Smooth muscle cell (in vitro differentiated cells): ENCODE data around the gene CPSF4. TPM values are rescaled to one million over a fixed set of nuclear protein-coding genes. Genes with fewer than 3 reads are reported as not detected.

Experiments
- DNase-seq: peaks from one replicate; lab custom pipeline; 2025; ENCODE audit not compliant: unreplicated experiment; lab: John Stamatoyannopoulos, UW
- H2AFZ ChIP-seq: fragments of 200-600 bp; sonication (generic); 2 replicates; pipeline ENCODE4 v1.6.0; 2016; ENCODE audit warnings: antibody characterized with exemption, low read depth, mild to moderate bottlenecking
- H3F3A ChIP-seq: fragments of 200-600 bp; sonication (generic); 2 replicates; pipeline ENCODE4 v1.6.0; 2017; ENCODE audit warnings: antibody characterized with exemption, low read depth
- H3K27ac ChIP-seq: fragments of 200-600 bp; sonication (generic); 2 replicates; pipeline ENCODE4 v1.5.1; 2016; ENCODE audit warnings: low read depth, mild to moderate bottlenecking
- H3K27me3 ChIP-seq: fragments of 200-600 bp; sonication (generic); 2 replicates; pipeline ENCODE4 v1.6.1; 2016; ENCODE audit warnings: low read depth, mild to moderate bottlenecking
- H3K36me3 ChIP-seq: fragments of 200-600 bp; sonication (generic); 2 replicates; pipeline ENCODE4 v1.5.1; 2016; ENCODE audit warnings: low read depth
- H3K4me1 ChIP-seq: fragments of 200-600 bp; sonication (generic); 2 replicates; pipeline ENCODE4 v1.5.1; 2016; ENCODE audit warnings: low read depth
- H3K4me2 ChIP-seq: fragments of 200-600 bp; sonication (generic); 2 replicates; pipeline ENCODE4 v1.6.0; 2016; ENCODE audit warnings: mild to moderate bottlenecking
- H3K4me3 ChIP-seq: fragments of 200-600 bp; sonication (generic); 2 replicates; pipeline ENCODE4 v1.5.1; 2016; ENCODE audit warnings: mild to moderate bottlenecking
- H3K79me2 ChIP-seq: fragments of 200-600 bp; sonication (generic); 2 replicates; pipeline ENCODE4 v1.6.0; 2016; ENCODE audit warnings: low read depth, mild to moderate bottlenecking
- H3K9ac ChIP-seq: fragments of 200-600 bp; sonication (generic); 2 replicates; pipeline ENCODE4 v1.6.0; 2016; ENCODE audit warnings: low read depth
- H3K9me3 ChIP-seq: fragments of 200-600 bp; sonication (generic); replicated peaks from 2 replicates; pipeline ENCODE4 v1.5.1; 2016; ENCODE audit warnings: low read depth
- H4K20me1 ChIP-seq: fragments of 200-600 bp; sonication (generic); 2 replicates; pipeline ENCODE4 v1.6.0; 2016; ENCODE audit warnings: low read depth
- CTCF ChIP-seq: fragments of 200-600 bp; sonication (generic); IDR thresholded peaks from 2 replicates; pipeline ENCODE4 v1.5.1; 2017; ENCODE audit warnings: borderline replicate concordance, mild to moderate bottlenecking, antibody characterized with exemption; ENCODE audit not compliant: insufficient read depth, poor library complexity, severe bottlenecking
- WGBS: methylation state at CpG from one replicate; pipeline ENCODE4 v1.1.7; 2016; ENCODE audit warnings: low lambda C conversion rate; 5-methylcytosine and 5-hydroxymethylcytosine counted together
- polyA plus RNA-seq: library from polyadenylated mRNA; unstranded; fragments of >200 nt; fragmentation: Nextera tagmentation; extraction: Ambion mirVana; gene quantifications from 2 replicates; pipeline ENCODE4 v1.2.1, GENCODE V29; 2016
- total RNA-seq: library from RNA; depleted of rRNA; stranded (reverse); fragments of >200 nt; gene quantifications from 2 replicates; pipeline ENCODE4 v1.2.3, GENCODE V29; 2014

The CPSF4 gene
- total and polyA plus RNA-seq, 2 experiments from 2014 or later: 27.1 to 30.3 TPM

GRCh38 chr7:99490878-99491277 lies 52.1 kb downstream of the CPSF4 start:
- H3K4me2 ChIP-seq: no peak overlapping the region
- no peak overlapping the region for H3K4me3 ChIP-seq
- no peaks in the 10 kb centered on the region for H3K4me1 ChIP-seq
- WGBS: 69% methylated on average over 3 of the region's 3 CpGs
- H3F3A ChIP-seq: no peaks in the 10 kb centered on the region
- peaks cover 13% of the 10 kb centered on the region for H3K79me2 ChIP-seq
- H3K27ac ChIP-seq: no peak overlapping the region
- peaks cover 12% of the 10 kb centered on the region for H3K9me3 ChIP-seq
- no peaks in the 10 kb centered on the region for H4K20me1 ChIP-seq
- no peak for TF ChIP-seq CTCF
- H3K27me3 ChIP-seq: no peaks in the 10 kb centered on the region
- H3K9ac ChIP-seq: no peak overlapping the region
- H3K36me3 ChIP-seq: peaks cover 23% of the 10 kb centered on the region
- no peak for DNase-seq
- H2AFZ ChIP-seq: no peak overlapping the region

- peaks cover 12% of the 10 kb centered on the region for H3K9me3 ChIP-seq
- no peak overlapping the region for H3K4me2 ChIP-seq
- no peak for DNase-seq
- H3K27me3 ChIP-seq: no peaks in the 10 kb centered on the region
- WGBS: 94% methylated on average over 6 of the region's 6 CpGs
- H3K9ac ChIP-seq: no peak overlapping the region
- H3K79me2 ChIP-seq: peaks cover 42% of the 10 kb centered on the region
- peak overlapping the region; percentile 5 for H3K4me3 ChIP-seq
- peaks cover 12% of the 10 kb centered on the region for H4K20me1 ChIP-seq
- no peaks in the 10 kb centered on the region for H3F3A ChIP-seq
- no peak overlapping the region for H2AFZ ChIP-seq
- no peaks in the 10 kb centered on the region for H3K4me1 ChIP-seq
- no peak overlapping the region for H3K27ac ChIP-seq
- H3K36me3 ChIP-seq: peaks cover 29% of the 10 kb centered on the region
- no peak for TF ChIP-seq CTCF
Measured at GRCh38 chr7:99493823-99494222, 55.1 kb downstream of the CPSF4 start.

- peaks cover 12% of the 10 kb centered on the region for H3K9me3 ChIP-seq
- H3K9ac ChIP-seq: peak overlapping the region; percentile 84
- H4K20me1 ChIP-seq: peaks cover 16% of the 10 kb centered on the region
- H3K27ac ChIP-seq: no peak overlapping the region
- peaks cover 62% of the 10 kb centered on the region for H3K79me2 ChIP-seq
- H3K4me2 ChIP-seq: peak overlapping the region; percentile 98
- no peaks in the 10 kb centered on the region for H3K4me1 ChIP-seq
- peak overlapping the region; percentile 95 for H3K4me3 ChIP-seq
- no peaks in the 10 kb centered on the region for H3F3A ChIP-seq
- WGBS: 89% methylated on average over 6 of the region's 6 CpGs
- no peaks in the 10 kb centered on the region for H3K27me3 ChIP-seq
- no peak for DNase-seq
- no peak for TF ChIP-seq CTCF
- no peak overlapping the region for H2AFZ ChIP-seq
- peaks cover 27% of the 10 kb centered on the region for H3K36me3 ChIP-seq
Measured at GRCh38 chr7:99497766-99498545, 59.2 kb downstream of the CPSF4 start.

- H3K36me3 ChIP-seq: peaks cover 21% of the 10 kb centered on the region
- 66% methylated on average over 11 of the region's 11 CpGs for WGBS
- peak overlapping the region; percentile 95 for H3K4me3 ChIP-seq
- H3K27ac ChIP-seq: peak overlapping the region; percentile 84
- no peak for TF ChIP-seq CTCF
- no peaks in the 10 kb centered on the region for H3K27me3 ChIP-seq
- peak overlapping the region; percentile 84 for H3K9ac ChIP-seq
- no peaks in the 10 kb centered on the region for H3K4me1 ChIP-seq
- no peaks in the 10 kb centered on the region for H3F3A ChIP-seq
- H3K79me2 ChIP-seq: peaks cover 62% of the 10 kb centered on the region
- DNase-seq: no peak
- H4K20me1 ChIP-seq: peaks cover 16% of the 10 kb centered on the region
- H3K4me2 ChIP-seq: peak overlapping the region; percentile 98
- H2AFZ ChIP-seq: no peak overlapping the region
- peaks cover 9% of the 10 kb centered on the region for H3K9me3 ChIP-seq
Measured at GRCh38 chr7:99498546-99498944, 59.8 kb downstream of the CPSF4 start.
